CD14-positive monocyte (primary cell): ENCODE measurements around the gene DPYSL3. TPM values are rescaled to one million over a fixed set of nuclear protein-coding genes. Genes with fewer than 3 reads are reported as not detected.

ENCODE experiments used
- DNase-seq, 3 donors: peaks; one replicate each; pipeline ENCODE4 v3.0.0-alpha.2; 2011 to 2022
- H2AFZ ChIP-seq: 2 replicates; pipeline ENCODE4 v1.6.0; 2012; ENCODE audit warnings: mild to moderate bottlenecking, low read depth, low read length, inconsistent platforms; ENCODE audit not compliant: insufficient read depth, poor library complexity, severe bottlenecking
- H3K27ac ChIP-seq, 2 donors: 1 replicate in 1 of 2; 2 replicates in 1 of 2; pipeline ENCODE4 v1.5.1; 2012 to 2013; ENCODE audit warnings: low read length in 2 of 2, control low read depth in 1 of 2, inconsistent platforms in 1 of 2, low read depth in 1 of 2, mild to moderate bottlenecking in 1 of 2
- H3K27me3 ChIP-seq, 2 donors: one replicate each; pipeline versions ENCODE4 v1.6.0 to v1.6.1; 2011 to 2013; ENCODE audit warnings: low read length in 2 of 2; ENCODE audit not compliant: control insufficient read depth in 2 of 2, insufficient read depth in 2 of 2
- H3K36me3 ChIP-seq, 2 donors: replicated peaks in 1 of 2; 1 replicate in 1 of 2; 2 replicates in 1 of 2; pipeline versions ENCODE4 v1.5.1 to v1.6.1; 2012 to 2013; ENCODE audit warnings: low read length in 2 of 2, control low read depth in 1 of 2, inconsistent platforms in 1 of 2, mild to moderate bottlenecking in 1 of 2; ENCODE audit not compliant: insufficient read depth in 2 of 2, control insufficient read depth in 1 of 2
- H3K4me1 ChIP-seq, 2 donors: 1 replicate in 1 of 2; 2 replicates in 1 of 2; pipeline versions ENCODE4 v1.5.1 to v1.6.1; 2012 to 2013; ENCODE audit warnings: low read length in 2 of 2, control low read depth in 1 of 2, inconsistent platforms in 1 of 2, mild to moderate bottlenecking in 1 of 2, moderate library complexity in 1 of 2; ENCODE audit not compliant: insufficient read depth in 2 of 2, control insufficient read depth in 1 of 2
- H3K4me2 ChIP-seq: replicated peaks from 2 replicates; pipeline ENCODE3; 2012; ENCODE audit warnings: low read length, moderate library complexity, mild to moderate bottlenecking; ENCODE audit not compliant: poor library complexity, severe bottlenecking; ENCODE audit errors: extremely low read depth
- H3K4me3 ChIP-seq, 3 experiments: fragments of 200-600 bp in 1 of 3; sonication (generic) in 1 of 3; replicated peaks in 1 of 3; 1 replicate in 2 of 3; 2 replicates in 1 of 3; pipeline ENCODE4 v1.5.1; 2011 to 2013; ENCODE audit warnings: low read length in 3 of 3, mild to moderate bottlenecking in 3 of 3, control low read depth in 2 of 3, low read depth in 2 of 3, inconsistent platforms in 1 of 3, moderate library complexity in 1 of 3
- H3K79me2 ChIP-seq: 2 replicates; pipeline ENCODE4 v1.6.0; 2012; ENCODE audit warnings: mild to moderate bottlenecking, control low read depth, inconsistent platforms, low read length, moderate library complexity; ENCODE audit not compliant: insufficient read depth
- H3K9ac ChIP-seq: 2 replicates; pipeline ENCODE4 v1.6.0; 2017; ENCODE audit warnings: low read length, mild to moderate bottlenecking; ENCODE audit not compliant: insufficient read depth, poor library complexity, severe bottlenecking
- H3K9me3 ChIP-seq, 2 donors: replicated peaks in 1 of 2; 1 replicate in 1 of 2; 2 replicates in 1 of 2; pipeline versions ENCODE4 v1.5.1 to v1.6.1; 2012 to 2013; ENCODE audit warnings: low read length in 2 of 2, control low read depth in 1 of 2; ENCODE audit not compliant: control insufficient read depth in 1 of 2, insufficient read depth in 1 of 2
- H4K20me1 ChIP-seq: 2 replicates; pipeline ENCODE4 v1.6.0; 2012; ENCODE audit warnings: mild to moderate bottlenecking, low read length, control low read depth, moderate library complexity; ENCODE audit not compliant: insufficient read depth
- H3K27ac Mint-ChIP-seq, 7 donors: one replicate each; pipeline ENCODE4 v1.8.0; 2020; ENCODE audit warnings: mild to moderate bottlenecking in 7 of 7, mixed read lengths in 7 of 7, moderate library complexity in 6 of 7, inconsistent platforms in 2 of 7
- H3K27me3 Mint-ChIP-seq, 3 donors: one replicate each; pipeline ENCODE4 v1.8.0; 2021 to 2022; ENCODE audit warnings: low read depth in 3 of 3, mild to moderate bottlenecking in 3 of 3, mixed read lengths in 3 of 3, moderate library complexity in 3 of 3, inconsistent platforms in 1 of 3
- H3K36me3 Mint-ChIP-seq, 2 donors: one replicate each; pipeline ENCODE4 v1.8.0; 2020; ENCODE audit warnings: mixed read lengths in 2 of 2, inconsistent platforms in 1 of 2, mild to moderate bottlenecking in 1 of 2
- H3K4me1 Mint-ChIP-seq: one replicate; pipeline ENCODE4 v1.8.0; 2020; ENCODE audit warnings: mild to moderate bottlenecking, mixed read lengths
- H3K4me3 Mint-ChIP-seq, 2 donors: one replicate each; pipeline ENCODE4 v1.8.0; 2020; ENCODE audit warnings: mild to moderate bottlenecking in 2 of 2, mixed read lengths in 2 of 2, moderate library complexity in 1 of 2
- H3K9me3 Mint-ChIP-seq, 7 donors: one replicate each; pipeline ENCODE4 v1.8.0; 2020 to 2022; ENCODE audit warnings: mixed read lengths in 7 of 7, mild to moderate bottlenecking in 6 of 7, moderate library complexity in 6 of 7, inconsistent platforms in 2 of 7
- WGBS: methylation state at CpG from one replicate; pipeline ENCODE4 v1.1.5; 2013; ENCODE audit warnings: missing lambda C conversion rate; ENCODE audit not compliant: insufficient coverage; 5-methylcytosine and 5-hydroxymethylcytosine counted together
- intact Hi-C, 2 donors: fragments of 100-400 bp; cut with micrococcal nuclease; formaldehyde crosslinking; loops; one replicate each; pipeline versions ENCODE4 v1.15.0 to v1.15.1; 2023
- polyA plus RNA-seq, 3 donors: library from polyadenylated mRNA; depleted of rRNA in 1 of 3; unstranded in 2 of 3; stranded (reverse) in 1 of 3; fragments of 300-500 nt in 2 of 3; fragments of >200 nt in 1 of 3; fragmentation: Illumina TruSeq in 2 of 3; gene quantifications; 1 replicate in 2 of 3; 2 replicates in 1 of 3; pipeline ENCODE4 v1.2.3, GENCODE V29; 2012 to 2021
- TF ChIP-seq, protein P1 (sequence below): fragments of 200-600 bp; IDR thresholded peaks from one replicate; pipeline ENCODE4 v1.8.0; 2022; ENCODE audit warnings: antibody characterized with exemption, mild to moderate bottlenecking

Gene DPYSL3
- polyA plus RNA-seq, 3 donors = 0.05 TPM; not detected in 2

DNA sequence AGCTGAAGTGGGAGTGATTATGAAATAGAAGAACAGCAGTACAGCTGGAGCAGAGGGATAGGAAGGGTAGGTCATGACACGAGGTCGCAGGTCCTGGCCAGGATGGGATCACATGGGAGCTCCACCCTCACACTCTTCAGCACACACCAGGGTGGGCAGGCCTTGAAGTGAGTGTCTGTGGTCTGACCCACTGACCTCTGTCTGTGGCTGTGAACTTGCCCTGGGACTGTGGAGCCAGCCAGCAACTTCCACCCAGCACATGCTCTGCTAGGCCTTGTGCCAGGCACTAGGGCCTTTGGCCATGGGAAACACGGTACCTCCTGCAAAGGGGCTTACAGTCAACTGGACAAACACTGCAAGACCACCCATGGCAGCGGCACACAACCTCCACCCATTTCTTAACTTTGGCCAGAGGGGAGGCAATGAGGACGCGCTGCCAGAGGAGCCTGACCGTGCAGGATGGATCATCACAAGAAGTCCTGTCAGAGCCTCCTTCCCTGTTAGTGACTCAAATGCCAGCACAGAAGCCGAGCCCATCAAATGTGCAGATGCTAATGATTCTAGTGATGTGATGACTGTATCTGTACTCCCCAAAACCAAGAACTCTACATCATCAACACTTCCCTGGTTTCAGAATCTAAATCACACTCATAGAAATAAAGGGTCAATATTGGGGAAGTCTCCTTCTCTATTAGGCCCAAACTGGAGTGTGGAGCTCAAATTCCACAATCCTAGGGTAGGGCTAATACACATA lies 113.6 kb downstream of the DPYSL3 start:
- Histone ChIP-seq H3K4me2 (no peak overlapping the region), H3K4me3 (no peak overlapping the region), H3K27me3 (no peaks in the 10 kb centered on the region), H4K20me1 (no peaks in the 10 kb centered on the region), H3K9ac (no peak overlapping the region), H3K9me3 (no peaks in the 10 kb centered on the region), H3K27ac (no peak overlapping the region), H3K4me1 (no peaks in the 10 kb centered on the region), H3K79me2 (no peaks in the 10 kb centered on the region), H2AFZ (no peak overlapping the region), H3K36me3 (no peaks in the 10 kb centered on the region)
- intact Hi-C loops = no loop called here
- 79% methylated on average over 2 of the region's 8 CpGs for WGBS
- no peaks in the 10 kb centered on the region for H3K36me3 Mint-ChIP-seq
- H3K4me3 Mint-ChIP-seq = no peak overlapping the region
- no peaks in the 10 kb centered on the region for H3K9me3 Mint-ChIP-seq
- peaks cover 0 to 2% (median 0%) of the 10 kb centered on the region in 3 donors for H3K27me3 Mint-ChIP-seq
- H3K4me1 Mint-ChIP-seq = no peaks in the 10 kb centered on the region
- H3K27ac Mint-ChIP-seq = no peak overlapping the region
- peak in 1 of 3 donors; percentile 10 for DNase-seq
- TF ChIP-seq, protein P1, sequence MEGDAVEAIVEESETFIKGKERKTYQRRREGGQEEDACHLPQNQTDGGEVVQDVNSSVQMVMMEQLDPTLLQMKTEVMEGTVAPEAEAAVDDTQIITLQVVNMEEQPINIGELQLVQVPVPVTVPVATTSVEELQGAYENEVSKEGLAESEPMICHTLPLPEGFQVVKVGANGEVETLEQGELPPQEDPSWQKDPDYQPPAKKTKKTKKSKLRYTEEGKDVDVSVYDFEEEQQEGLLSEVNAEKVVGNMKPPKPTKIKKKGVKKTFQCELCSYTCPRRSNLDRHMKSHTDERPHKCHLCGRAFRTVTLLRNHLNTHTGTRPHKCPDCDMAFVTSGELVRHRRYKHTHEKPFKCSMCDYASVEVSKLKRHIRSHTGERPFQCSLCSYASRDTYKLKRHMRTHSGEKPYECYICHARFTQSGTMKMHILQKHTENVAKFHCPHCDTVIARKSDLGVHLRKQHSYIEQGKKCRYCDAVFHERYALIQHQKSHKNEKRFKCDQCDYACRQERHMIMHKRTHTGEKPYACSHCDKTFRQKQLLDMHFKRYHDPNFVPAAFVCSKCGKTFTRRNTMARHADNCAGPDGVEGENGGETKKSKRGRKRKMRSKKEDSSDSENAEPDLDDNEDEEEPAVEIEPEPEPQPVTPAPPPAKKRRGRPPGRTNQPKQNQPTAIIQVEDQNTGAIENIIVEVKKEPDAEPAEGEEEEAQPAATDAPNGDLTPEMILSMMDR = no peak

DNA sequence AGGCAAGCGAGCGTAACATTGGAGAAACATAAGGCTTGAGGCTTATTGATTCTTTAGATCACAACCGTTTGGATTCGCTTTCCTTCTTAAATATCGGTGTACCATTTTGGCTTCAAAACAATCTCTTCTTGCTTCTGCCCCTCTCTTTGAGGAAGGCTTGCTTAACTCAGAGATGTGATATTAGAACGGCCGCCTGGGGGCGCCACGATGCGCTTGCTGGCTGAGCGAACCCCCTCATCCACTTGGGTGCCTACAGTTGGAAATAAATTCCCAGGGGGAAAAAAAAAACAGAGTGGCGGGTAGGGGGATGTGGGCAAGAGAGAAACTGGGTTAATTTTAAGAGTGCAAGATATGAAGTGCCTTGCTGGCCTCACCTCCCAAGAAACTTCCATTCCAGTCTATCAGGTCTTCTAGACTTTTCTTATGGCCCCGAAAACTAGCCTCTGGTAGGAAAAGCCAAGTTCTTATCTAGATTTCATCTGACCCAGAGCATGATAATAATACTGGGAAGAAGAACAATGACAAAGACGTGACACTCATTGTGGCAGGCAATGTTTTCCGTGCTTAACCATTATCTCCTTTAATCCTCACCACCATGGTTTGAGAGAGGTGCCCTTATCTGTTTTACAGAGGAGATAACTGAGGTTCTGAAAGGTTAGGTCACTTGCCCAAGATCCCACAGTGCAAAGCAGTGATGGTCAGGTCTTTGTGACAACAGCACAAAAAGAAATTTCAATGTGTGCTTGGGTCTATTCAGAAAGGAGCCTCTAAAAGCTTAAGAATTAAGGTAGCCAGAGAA lies 115.8 kb downstream of the DPYSL3 start:
- WGBS = 100% methylated on average over 5 of the region's 15 CpGs
- H3K27me3 ChIP-seq = no peaks in the 10 kb centered on the region
- intact Hi-C loops = no loop called here
- Mint-ChIP-seq H3K27me3 (peaks cover 0 to 2% (median 0%) of the 10 kb centered on the region in 3 donors), H3K36me3 (no peaks in the 10 kb centered on the region), H3K9me3 (no peaks in the 10 kb centered on the region), H3K4me1 (no peaks in the 10 kb centered on the region), H3K4me3 (no peak overlapping the region), H3K27ac (no peak overlapping the region)
- TF ChIP-seq, protein P1 = no peak
- H2AFZ ChIP-seq = no peak overlapping the region
- H3K9me3 ChIP-seq = no peaks in the 10 kb centered on the region
- H3K79me2 ChIP-seq = no peaks in the 10 kb centered on the region
- no peak overlapping the region for H3K4me3 ChIP-seq
- H3K4me1 ChIP-seq = no peaks in the 10 kb centered on the region
- DNase-seq = no peak
- H3K4me2 ChIP-seq = no peak overlapping the region
- H4K20me1 ChIP-seq = no peaks in the 10 kb centered on the region
- no peaks in the 10 kb centered on the region for H3K36me3 ChIP-seq
- H3K27ac ChIP-seq = no peak overlapping the region
- no peak overlapping the region for H3K9ac ChIP-seq
